A549 (cell line): Measurements from ENCODE around the gene OLFM1. TPM values are rescaled to one million over a fixed set of nuclear protein-coding genes. Genes with fewer than 3 reads are reported as not detected.
"Not testable (repeated sequence)": the region's sequence is repeated elsewhere in the genome, so short reads cannot be mapped to it uniquely, and the experiment has no call there.

Source experiments
- ATAC-seq, 2 experiments: fragments of 200-7000 bp in 1 of 2; fragments of >200 bp in 1 of 2; cut with Nextera tagmentation in 1 of 2; cut with Tn5 transposase in 1 of 2; 3 replicates each; pipeline versions ENCODE4 v1.8.0 to v1.9.1; 2018 to 2020; ENCODE audit warnings: mild to moderate bottlenecking in 1 of 2, moderate library complexity in 1 of 2
- CTCF ChIA-PET: fragments of 300-600 bp; sonication (Branson Sonifier 250); formaldehyde crosslinking; extraction: SDS; loops from one replicate; lab custom pipeline; 2021; ENCODE audit warnings: antibody characterized with exemption, inconsistent platforms; lab: Yijun Ruan, JAX
- POLR2A ChIA-PET: fragments of 350-600 bp; formaldehyde crosslinking; extraction: SDS; loops from one replicate; lab custom pipeline; 2021; ENCODE audit warnings: antibody characterized with exemption, inconsistent platforms; lab: Yijun Ruan, JAX
- DNase-seq, 2 experiments: peaks; one replicate each; pipeline versions ENCODE4 v3.0.0 to v3.0.0-alpha.2; 2011 to 2016; ENCODE audit warnings: low read depth in 1 of 2, low spot score in 1 of 2
- FAIRE-seq: peaks from 2 replicates; lab custom pipeline; 2011; peaks lifted over from hg19 to GRCh38; lab: Jason Lieb, UNC
- H3K27ac ChIP-seq, 2 experiments: fragments of >200 bp; sonication (Bioruptor Twin); formaldehyde crosslinking; 3 replicates each; pipeline ENCODE4 v1.5.1; 2016 to 2017
- H3K4me1 ChIP-seq: fragments of >200 bp; sonication (Bioruptor Twin); formaldehyde crosslinking; 3 replicates; pipeline ENCODE4 v1.6.1; 2016
- H3K4me2 ChIP-seq: fragments of >200 bp; sonication (Bioruptor Twin); formaldehyde crosslinking; 3 replicates; pipeline ENCODE4 v1.6.1; 2016
- H3K4me3 ChIP-seq: fragments of >200 bp; sonication (Bioruptor Twin); formaldehyde crosslinking; 3 replicates; pipeline ENCODE4 v1.5.1; 2016
- H3K9me3 ChIP-seq: fragments of >200 bp; sonication (Bioruptor Twin); formaldehyde crosslinking; 3 replicates; pipeline ENCODE4 v1.6.1; 2016
- BHLHE40 ChIP-seq: IDR thresholded peaks from 2 replicates; pipeline ENCODE4 v1.6.1; 2012; ENCODE audit warnings: low read depth, low read length, inconsistent platforms
- CEBPB ChIP-seq, 2 experiments: fragments of >200 bp in 1 of 2; sonication (Bioruptor Twin) in 1 of 2; formaldehyde crosslinking in 1 of 2; IDR thresholded peaks; 2 replicates each; pipeline ENCODE4 v1.6.1; 2012 to 2016
- EHF ChIP-seq: fragments of 250-450 bp; sonication (Bioruptor Pico); IDR thresholded peaks from 2 replicates; pipeline ENCODE4 v1.5.0; 2020; ENCODE audit warnings: mild to moderate bottlenecking
- EP300 ChIP-seq, 2 experiments: fragments of >200 bp; sonication (Bioruptor Twin); formaldehyde crosslinking; IDR thresholded peaks; 2 replicates in 1 of 2; 3 replicates in 1 of 2; pipeline ENCODE4 v1.6.1; 2016 to 2017
- ESRRA ChIP-seq: fragments of 150-350 bp; IDR thresholded peaks from 2 replicates; pipeline ENCODE4 v1.6.1; 2014; ENCODE audit warnings: mild to moderate bottlenecking, low read length, borderline replicate concordance
- GATA3 ChIP-seq: IDR thresholded peaks from 2 replicates; pipeline ENCODE4 v1.6.1; 2012; ENCODE audit warnings: borderline replicate concordance
- HDAC2 ChIP-seq: fragments of 200-600 bp; sonication (generic); IDR thresholded peaks from 2 replicates; pipeline ENCODE4 v1.6.1; 2016
- HOXA7 ChIP-seq: fragments of 250-450 bp; sonication (Bioruptor Pico); IDR thresholded peaks from 2 replicates; pipeline ENCODE4 v1.5.0; 2020; ENCODE audit warnings: mild to moderate bottlenecking, moderate library complexity
- JUN ChIP-seq, 2 experiments: fragments of >200 bp; sonication (Bioruptor Twin); formaldehyde crosslinking; IDR thresholded peaks; 2 replicates in 1 of 2; 3 replicates in 1 of 2; pipeline ENCODE4 v1.6.1; 2016 to 2017
- JUNB ChIP-seq: fragments of >200 bp; sonication (Bioruptor Twin); formaldehyde crosslinking; IDR thresholded peaks from 2 replicates; pipeline ENCODE4 v1.6.1; 2016
- MAFK ChIP-seq: fragments of 450-650 bp; IDR thresholded peaks from 2 replicates; pipeline ENCODE4 v1.6.1; 2014; ENCODE audit not compliant: partially characterized antibody
- NPAS2 ChIP-seq: fragments of 250-450 bp; sonication (Bioruptor Pico); IDR thresholded peaks from 2 replicates; pipeline ENCODE4 v1.8.0; 2022; ENCODE audit warnings: mild to moderate bottlenecking, moderate library complexity, borderline replicate concordance
- POLR2A ChIP-seq: IDR thresholded peaks from 2 replicates; pipeline ENCODE4 v1.6.1; 2012; ENCODE audit warnings: mild to moderate bottlenecking, low read length
- TP53 ChIP-seq: fragments of 250-450 bp; sonication (Bioruptor Pico); IDR thresholded peaks from 2 replicates; pipeline ENCODE4 v1.5.0; 2021; ENCODE audit warnings: mild to moderate bottlenecking, moderate library complexity
- ZNF302 ChIP-seq: fragments of 250-450 bp; sonication (Bioruptor Pico); IDR thresholded peaks from 2 replicates; pipeline ENCODE4 v1.9.0; 2021; ENCODE audit warnings: inconsistent platforms, mild to moderate bottlenecking, moderate library complexity
- WGBS: methylation state at CpG from one replicate; pipeline ENCODE4 v1.1.6; 2017; ENCODE audit errors: missing lambda C conversion rate; 5-methylcytosine and 5-hydroxymethylcytosine counted together
- polyA plus RNA-seq, 4 experiments: library from polyadenylated mRNA; depleted of rRNA in 3 of 4; stranded (reverse); fragments of >200 nt; fragmentation: RNase III in 1 of 4; extraction: RNeasy Plus Mini Kit Qiagen cat#74134 plus additional on column Dnase treatment in 1 of 4; gene quantifications; 2 replicates in 3 of 4; 3 replicates in 1 of 4; pipeline ENCODE4 v1.2.3, GENCODE V29; 2011 to 2017
- TF ChIP-seq, protein P1 (sequence below): fragments of >200 bp; sonication (Bioruptor Twin); formaldehyde crosslinking; IDR thresholded peaks from 3 replicates; pipeline ENCODE4 v1.6.1; 2016
- TF ChIP-seq, protein P2 (sequence below): fragments of >200 bp; sonication (Bioruptor Twin); formaldehyde crosslinking; IDR thresholded peaks from 2 replicates; pipeline ENCODE4 v1.6.1; 2016
- TF ChIP-seq, protein P3 (sequence below): fragments of 250-450 bp; sonication (Bioruptor Pico); IDR thresholded peaks from 2 replicates; pipeline ENCODE4 v1.5.0; 2020; ENCODE audit warnings: low read depth, mild to moderate bottlenecking, moderate library complexity
- TF ChIP-seq, protein P4 (sequence below): fragments of 250-450 bp; sonication (Bioruptor Pico); IDR thresholded peaks from 2 replicates; pipeline ENCODE4 v1.5.0; 2021; ENCODE audit warnings: mild to moderate bottlenecking, moderate library complexity, borderline replicate concordance
- TF ChIP-seq, protein P5 (sequence below): IDR thresholded peaks from 2 replicates; pipeline ENCODE4 v1.6.1; 2012
- TF ChIP-seq, protein P6 (sequence below): IDR thresholded peaks from 2 replicates; pipeline ENCODE4 v1.6.1; 2012; ENCODE audit warnings: low read depth, borderline replicate concordance

Gene OLFM1
- polyA plus RNA-seq, 2 of the 4 experiments (the other 2 are of a cell fraction), result 2.7 to 10.5 TPM

DNA sequence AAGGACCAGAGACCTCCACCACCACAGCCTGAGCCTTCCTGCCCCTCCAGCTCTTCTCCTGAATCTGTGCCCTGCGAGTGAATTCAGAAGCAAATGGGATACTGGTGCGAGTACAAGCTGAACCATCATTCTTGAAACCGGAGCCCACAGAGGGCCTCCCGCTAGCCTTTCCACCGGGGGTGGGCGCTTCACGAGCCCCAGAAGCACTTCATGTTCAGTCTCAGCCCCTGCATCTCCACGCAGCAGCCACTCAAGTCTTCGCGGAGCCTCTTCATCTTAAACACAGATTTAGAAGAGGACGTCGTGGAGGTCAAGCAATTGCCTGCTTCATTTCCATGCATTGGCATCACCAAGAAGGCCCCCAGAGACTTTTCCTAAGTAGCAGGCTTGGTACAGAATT, 26.0 kb upstream of the OLFM1 start:
- CTCF ChIA-PET, result interaction anchor here (1.3 to 2.2 kb wide), 4 partner anchors 8 to 352 kb away, joined by 3 to 6 read pairs (median 3); no protein-coding TSS in a partner anchor
- ATAC-seq (no peak), DNase-seq (no peak), FAIRE-seq (no peak)
- peaks cover 9% of the 10 kb centered on the region; the same call in 2 of the 3 replicates for H3K9me3 ChIP-seq
- WGBS, result 22% methylated on average over 12 of the region's 12 CpGs
- POLR2A ChIA-PET, result no interaction called here
- H3K4me1 ChIP-seq, result no peaks in the 10 kb centered on the region
- no peak overlapping the region for H3K27ac ChIP-seq
- TF ChIP-seq, protein P1, sequence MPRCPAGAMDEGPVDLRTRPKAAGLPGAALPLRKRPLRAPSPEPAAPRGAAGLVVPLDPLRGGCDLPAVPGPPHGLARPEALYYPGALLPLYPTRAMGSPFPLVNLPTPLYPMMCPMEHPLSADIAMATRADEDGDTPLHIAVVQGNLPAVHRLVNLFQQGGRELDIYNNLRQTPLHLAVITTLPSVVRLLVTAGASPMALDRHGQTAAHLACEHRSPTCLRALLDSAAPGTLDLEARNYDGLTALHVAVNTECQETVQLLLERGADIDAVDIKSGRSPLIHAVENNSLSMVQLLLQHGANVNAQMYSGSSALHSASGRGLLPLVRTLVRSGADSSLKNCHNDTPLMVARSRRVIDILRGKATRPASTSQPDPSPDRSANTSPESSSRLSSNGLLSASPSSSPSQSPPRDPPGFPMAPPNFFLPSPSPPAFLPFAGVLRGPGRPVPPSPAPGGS, result no peak
- TF ChIP-seq, protein P2, sequence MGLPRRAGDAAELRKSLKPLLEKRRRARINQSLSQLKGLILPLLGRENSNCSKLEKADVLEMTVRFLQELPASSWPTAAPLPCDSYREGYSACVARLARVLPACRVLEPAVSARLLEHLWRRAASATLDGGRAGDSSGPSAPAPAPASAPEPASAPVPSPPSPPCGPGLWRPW, result no peak
- TF ChIP-seq BHLHE40, result no peak
- TF ChIP-seq, protein P3, sequence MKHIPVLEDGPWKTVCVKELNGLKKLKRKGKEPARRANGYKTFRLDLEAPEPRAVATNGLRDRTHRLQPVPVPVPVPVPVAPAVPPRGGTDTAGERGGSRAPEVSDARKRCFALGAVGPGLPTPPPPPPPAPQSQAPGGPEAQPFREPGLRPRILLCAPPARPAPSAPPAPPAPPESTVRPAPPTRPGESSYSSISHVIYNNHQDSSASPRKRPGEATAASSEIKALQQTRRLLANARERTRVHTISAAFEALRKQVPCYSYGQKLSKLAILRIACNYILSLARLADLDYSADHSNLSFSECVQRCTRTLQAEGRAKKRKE (CRISPR knock-in tag), result no peak
- TF ChIP-seq TP53 (CRISPR knock-in tag), result no peak
- no peak for TF ChIP-seq HDAC2
- no peak for TF ChIP-seq POLR2A
- H3K4me2 ChIP-seq, result no peak overlapping the region
- H3K4me3 ChIP-seq, result no peak overlapping the region

DNA sequence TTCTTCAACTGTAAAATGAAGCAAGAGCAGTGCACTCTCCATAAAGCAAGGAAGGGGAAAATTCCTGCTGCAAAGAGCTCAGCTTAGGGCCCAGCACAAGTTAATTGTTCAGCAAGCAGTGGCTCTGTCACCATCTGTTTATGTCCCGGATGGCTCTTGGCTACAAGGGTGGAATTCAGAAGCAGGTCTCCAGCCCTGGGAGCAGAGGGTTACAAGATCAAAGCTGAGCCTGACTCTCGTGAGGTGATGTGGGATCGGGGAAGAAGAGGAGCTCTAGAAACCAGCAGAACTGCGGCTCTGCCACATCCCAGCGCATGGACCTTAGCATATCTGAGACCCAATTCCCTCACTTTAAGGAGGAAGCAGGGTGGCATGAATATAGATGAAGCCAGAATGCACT, 25.2 kb upstream of the OLFM1 start:
- POLR2A ChIA-PET, result no interaction called here
- CTCF ChIA-PET, result interaction anchor here (1.3 to 1.4 kb wide), 3 partner anchors 9 to 24 kb away, joined by 3 to 4 read pairs (median 3); no protein-coding TSS in a partner anchor
- no peak overlapping the region for H3K4me3 ChIP-seq
- DNase-seq (no peak), FAIRE-seq (no peak), ATAC-seq (no peak)
- H3K27ac ChIP-seq, result no peak overlapping the region
- peaks cover 9% of the 10 kb centered on the region; the same call in 2 of the 3 replicates for H3K9me3 ChIP-seq
- TF ChIP-seq, protein P4, sequence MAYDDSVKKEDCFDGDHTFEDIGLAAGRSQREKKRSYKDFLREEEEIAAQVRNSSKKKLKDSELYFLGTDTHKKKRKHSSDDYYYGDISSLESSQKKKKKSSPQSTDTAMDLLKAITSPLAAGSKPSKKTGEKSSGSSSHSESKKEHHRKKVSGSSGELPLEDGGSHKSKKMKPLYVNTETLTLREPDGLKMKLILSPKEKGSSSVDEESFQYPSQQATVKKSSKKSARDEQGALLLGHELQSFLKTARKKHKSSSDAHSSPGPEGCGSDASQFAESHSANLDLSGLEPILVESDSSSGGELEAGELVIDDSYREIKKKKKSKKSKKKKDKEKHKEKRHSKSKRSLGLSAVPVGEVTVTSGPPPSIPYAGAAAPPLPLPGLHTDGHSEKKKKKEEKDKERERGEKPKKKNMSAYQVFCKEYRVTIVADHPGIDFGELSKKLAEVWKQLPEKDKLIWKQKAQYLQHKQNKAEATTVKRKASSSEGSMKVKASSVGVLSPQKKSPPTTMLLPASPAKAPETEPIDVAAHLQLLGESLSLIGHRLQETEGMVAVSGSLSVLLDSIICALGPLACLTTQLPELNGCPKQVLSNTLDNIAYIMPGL (CRISPR knock-in tag), result no peak
- TF ChIP-seq, protein P5, sequence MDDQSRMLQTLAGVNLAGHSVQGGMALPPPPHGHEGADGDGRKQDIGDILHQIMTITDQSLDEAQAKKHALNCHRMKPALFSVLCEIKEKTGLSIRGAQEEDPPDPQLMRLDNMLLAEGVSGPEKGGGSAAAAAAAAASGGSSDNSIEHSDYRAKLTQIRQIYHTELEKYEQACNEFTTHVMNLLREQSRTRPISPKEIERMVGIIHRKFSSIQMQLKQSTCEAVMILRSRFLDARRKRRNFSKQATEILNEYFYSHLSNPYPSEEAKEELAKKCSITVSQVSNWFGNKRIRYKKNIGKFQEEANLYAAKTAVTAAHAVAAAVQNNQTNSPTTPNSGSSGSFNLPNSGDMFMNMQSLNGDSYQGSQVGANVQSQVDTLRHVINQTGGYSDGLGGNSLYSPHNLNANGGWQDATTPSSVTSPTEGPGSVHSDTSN, result no peak
- TF ChIP-seq, protein P6, sequence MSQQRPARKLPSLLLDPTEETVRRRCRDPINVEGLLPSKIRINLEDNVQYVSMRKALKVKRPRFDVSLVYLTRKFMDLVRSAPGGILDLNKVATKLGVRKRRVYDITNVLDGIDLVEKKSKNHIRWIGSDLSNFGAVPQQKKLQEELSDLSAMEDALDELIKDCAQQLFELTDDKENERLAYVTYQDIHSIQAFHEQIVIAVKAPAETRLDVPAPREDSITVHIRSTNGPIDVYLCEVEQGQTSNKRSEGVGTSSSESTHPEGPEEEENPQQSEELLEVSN, result no peak
- TF ChIP-seq HOXA7 (CRISPR knock-in tag) (no peak), ZNF302 (CRISPR knock-in tag) (no peak), NPAS2 (no peak), GATA3 (no peak), EP300 (IDR thresholded peaks at IDR 0.05) (no peak), JUN (IDR thresholded peaks at IDR 0.05) (no peak), CEBPB (IDR thresholded peaks at IDR 0.05) (no peak), ESRRA (no peak), EHF (CRISPR knock-in tag) (no peak), JUNB (no peak), MAFK (no peak), TP53 (CRISPR knock-in tag) (no peak)
- TF ChIP-seq, protein P3 (CRISPR knock-in tag), result no peak
- no peak overlapping the region for H3K4me2 ChIP-seq
- no peaks in the 10 kb centered on the region for H3K4me1 ChIP-seq
- 3% methylated on average over 5 of the region's 5 CpGs for WGBS

DNA sequence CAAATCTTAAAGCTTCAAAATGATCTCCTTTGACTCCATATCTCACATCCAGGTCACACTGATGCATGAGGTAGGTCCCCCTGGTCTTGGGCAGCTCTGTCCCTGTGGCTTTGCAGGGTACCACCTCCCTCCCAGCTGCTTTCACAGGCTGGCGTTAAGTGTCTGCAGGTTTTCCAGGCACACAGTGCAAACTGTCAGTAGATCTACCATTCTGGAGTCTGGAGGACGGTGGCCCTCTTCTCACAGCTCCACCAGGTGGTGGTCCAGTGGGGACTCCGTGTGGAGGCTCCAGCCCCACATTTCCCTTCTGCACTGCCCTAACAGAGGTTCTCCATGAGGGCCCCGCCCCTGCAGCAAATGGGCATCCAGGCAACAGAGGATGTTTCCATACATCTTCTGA, 24.0 kb upstream of the OLFM1 start:
- H3K9me3 ChIP-seq, POLR2A ChIA-PET, DNase-seq, ATAC-seq, H3K27ac ChIP-seq, H3K4me1 ChIP-seq, FAIRE-seq, H3K4me3 ChIP-seq, H3K4me2 ChIP-seq: not testable (repeated sequence)
- CTCF ChIA-PET, result interaction anchor here (1.4 kb wide), 1 partner anchor 23 kb away, joined by 4 read pairs; no protein-coding TSS in a partner anchor
- 0% methylated on average over 4 of the region's 4 CpGs for WGBS
